Putamen (tissue), 1 donor: ENCODE measurements around the gene GRIK4.

Experiments
- DNase-seq: peaks from one replicate; pipeline ENCODE4 v3.0.0-alpha.2; 2016; ENCODE audit warnings: low spot score

The GRIK4 gene

DNA sequence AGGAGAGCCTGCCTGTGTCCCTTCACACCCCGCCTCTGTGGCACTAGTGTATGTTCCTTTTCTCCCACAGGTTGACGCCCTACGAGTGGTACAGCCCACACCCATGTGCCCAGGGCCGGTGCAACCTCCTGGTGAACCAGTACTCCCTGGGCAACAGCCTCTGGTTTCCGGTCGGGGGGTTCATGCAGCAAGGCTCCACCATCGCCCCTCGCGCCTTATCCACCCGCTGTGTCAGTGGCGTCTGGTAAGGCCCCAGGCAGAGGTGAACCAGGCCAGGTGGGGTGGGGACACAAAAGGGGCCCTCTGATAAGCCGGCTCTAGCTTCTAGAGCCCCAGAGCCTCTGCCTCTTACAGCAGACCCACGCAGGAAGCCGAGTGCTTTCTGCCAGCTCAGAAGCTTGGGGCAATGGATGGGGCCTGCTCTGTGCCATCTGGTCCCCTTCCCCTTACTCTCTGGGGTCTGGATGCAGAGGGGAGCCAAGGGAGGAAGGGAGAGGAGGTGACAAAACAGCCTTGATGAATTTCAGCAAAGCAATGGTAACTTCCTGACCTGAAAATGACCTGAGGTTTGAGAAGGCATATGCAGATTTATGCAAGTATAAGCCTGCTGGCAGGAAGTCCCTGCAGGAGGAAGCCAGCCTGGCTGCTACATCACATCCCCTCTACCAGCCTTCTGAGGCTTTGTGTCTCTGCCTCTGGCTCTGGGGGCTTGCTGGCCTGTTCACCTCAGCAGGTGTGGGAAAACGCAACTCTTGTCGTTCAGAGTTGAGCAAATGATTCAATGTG, 445.4 kb downstream of the GRIK4 start:
- DNase-seq, result no peak

DNA sequence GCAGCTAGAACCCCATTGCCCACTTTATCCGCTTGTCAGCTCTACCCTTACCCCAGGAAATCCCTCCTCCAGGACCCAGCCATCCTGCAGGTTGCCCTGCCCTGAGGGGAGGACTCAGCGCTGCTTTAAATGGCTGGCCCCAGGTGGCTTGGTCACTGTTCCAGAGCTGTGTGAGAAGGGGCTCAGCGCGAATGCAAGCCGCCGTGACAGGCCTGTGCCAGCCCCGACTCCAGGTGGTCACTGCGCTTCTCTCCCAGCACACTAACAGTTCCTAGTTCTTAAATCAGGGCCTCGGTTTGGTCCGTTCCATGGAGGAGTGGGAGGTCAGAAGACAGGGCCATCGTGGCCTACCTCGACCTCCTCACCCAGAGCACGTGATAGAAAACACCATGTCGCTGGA, 446.6 kb downstream of the GRIK4 start:
- no peak for DNase-seq

DNA sequence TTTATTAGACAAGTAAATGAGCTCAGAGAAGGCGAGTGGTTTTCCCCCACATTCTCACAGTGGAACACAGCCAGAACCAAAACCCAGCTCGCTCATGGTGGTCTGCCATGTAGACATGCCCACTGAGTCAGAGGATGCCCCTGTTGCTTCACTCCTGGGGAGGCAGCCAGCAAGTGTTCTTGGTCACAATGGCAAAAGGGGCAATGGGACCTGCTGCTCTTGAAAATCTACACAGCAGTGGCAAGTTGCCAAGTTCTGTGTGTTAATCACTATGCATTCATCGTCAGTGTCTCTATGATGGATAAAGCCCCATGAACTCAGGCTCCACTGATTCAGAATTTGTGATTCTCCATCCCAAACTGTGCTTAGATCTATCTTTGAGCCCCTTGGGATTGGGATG, 447.6 kb downstream of the GRIK4 start:
- no peak for DNase-seq

DNA sequence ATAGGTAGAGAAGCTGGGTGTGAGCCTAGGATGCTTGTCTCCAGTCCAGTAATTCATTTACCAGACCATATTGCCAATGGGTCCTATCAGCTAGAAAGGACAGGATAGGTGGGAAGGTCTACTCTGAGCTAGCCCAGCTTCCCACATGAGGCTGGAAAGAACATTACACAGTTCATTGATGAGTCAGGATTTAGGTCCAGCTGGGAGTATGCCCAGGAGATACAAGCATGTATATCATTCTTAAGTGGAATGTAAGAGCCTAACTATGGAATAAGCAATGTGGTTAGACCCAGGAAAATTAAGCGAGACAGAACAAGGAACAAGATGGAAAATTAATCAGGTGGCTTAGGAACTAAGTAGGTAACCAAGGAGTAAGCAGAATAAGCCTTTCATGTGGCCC, 453.3 kb downstream of the GRIK4 start:
- DNase-seq, result no peak

DNA sequence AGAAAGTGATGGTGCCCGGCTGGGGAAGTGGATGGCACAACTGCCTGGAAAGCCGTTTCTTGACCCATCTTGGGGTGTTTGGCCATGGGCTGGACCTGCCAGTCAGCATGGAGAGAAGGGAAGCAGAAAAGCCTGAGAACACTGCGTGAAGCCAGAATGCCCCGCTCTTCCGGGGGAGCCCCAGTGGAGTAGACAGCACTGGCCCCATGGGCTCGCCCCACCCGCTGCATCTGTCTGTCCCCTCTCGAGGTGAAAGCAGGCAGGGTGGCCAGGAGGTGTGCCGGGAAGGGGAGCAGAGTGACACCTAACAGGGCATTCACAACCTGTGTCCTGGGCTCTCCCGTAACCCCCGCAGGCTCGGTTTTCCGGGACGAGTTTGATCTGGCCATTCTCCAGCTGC, 455.3 kb downstream of the GRIK4 start:
- no peak for DNase-seq

DNA sequence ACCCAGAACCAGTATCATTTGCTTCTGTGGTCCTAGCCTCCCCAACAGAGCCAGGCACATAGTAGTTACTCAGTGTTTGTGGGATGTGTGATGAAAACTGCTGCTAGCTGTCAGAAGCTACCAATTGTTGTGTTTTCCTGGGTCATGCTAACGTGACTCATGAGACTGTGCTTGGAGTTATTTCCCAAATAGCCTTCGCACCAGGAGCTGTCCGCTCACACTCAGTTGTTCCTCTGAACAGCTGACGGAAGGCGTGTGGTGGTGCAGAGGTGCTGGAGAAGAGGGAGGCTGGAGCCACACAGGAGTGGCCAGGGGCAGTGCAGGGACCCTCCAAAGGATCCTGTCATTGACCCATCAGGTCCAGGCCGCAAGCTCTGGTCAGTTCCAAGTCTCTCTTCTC, 458.4 kb downstream of the GRIK4 start:
- no peak for DNase-seq

DNA sequence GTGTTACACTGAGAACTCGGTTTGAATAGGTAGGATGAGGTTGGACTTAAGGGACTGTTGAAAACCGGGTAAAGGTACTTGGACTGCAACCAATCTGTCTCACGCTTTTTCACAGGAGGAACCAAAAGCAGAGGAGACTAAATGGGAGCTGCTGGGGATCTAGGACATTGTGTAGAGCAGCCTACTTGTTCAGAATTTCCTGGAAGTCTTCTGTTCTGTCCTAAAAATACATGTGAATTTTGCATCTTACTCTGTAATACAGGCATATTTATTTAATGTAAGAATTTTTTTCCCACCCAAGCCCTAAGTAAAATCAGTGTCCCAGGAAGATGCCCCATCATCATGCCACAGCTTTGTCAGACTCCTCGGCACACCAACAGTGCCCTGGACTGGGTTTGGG, 460.3 kb downstream of the GRIK4 start:
- no peak for DNase-seq

DNA sequence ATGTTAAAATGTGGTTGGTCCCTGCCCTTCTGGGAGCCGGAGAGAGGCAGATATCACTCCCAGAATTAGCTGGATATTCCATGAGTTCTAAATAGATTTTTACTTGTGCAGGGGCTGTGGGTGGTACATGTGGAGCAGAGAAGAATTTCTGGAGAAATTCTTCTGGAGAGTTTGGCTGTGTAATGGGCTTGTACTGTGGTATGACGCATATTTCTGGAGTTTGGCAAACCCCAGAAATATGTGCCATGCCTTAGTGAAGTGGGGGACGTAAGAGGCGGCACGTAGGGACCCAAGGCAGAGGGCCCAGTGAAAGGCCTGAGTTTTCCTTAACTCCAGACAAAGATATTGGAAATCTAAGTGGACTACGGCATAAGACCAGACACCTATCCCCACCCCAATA, 461.1 kb downstream of the GRIK4 start:
- no peak for DNase-seq

DNA sequence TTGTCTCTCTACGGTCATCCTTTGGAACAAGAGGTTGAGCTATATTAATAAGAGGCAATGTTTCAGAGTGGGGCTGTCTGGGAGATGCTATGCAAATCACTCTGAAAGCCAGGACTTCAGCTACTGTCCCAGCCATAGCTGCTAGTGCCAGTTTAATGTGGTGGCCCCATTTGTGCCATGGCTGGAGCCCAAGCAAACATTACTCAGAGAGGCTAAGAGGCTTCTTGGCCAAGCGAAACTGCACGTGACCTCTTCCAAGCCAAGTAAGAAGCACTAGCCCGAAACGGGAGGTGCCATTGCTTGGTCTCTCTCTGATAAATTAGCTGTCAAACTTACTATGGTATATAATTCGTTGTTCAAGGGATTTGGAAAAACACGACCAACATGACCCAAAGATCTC, 462.0 kb downstream of the GRIK4 start:
- DNase-seq, result no peak

DNA sequence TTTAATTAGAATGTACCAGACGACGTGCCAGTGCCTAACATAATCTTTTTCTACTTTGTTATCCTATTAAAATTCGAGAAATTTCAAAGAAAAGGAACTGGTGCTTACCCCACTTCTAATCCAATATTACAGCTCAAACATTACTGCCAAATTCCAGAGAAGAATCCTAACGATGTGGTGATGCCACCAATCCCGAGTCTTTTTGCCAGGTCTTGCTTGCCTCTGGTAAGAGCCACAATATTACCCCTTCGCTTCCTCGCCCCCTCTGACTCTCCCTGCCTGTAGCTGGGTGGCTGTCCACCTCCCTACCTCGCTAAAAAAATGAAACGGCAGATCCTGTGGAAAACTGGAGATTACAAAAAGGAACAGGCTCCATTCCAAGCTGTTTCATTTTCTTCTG, 462.9 kb downstream of the GRIK4 start:
- DNase-seq, result no peak

DNA sequence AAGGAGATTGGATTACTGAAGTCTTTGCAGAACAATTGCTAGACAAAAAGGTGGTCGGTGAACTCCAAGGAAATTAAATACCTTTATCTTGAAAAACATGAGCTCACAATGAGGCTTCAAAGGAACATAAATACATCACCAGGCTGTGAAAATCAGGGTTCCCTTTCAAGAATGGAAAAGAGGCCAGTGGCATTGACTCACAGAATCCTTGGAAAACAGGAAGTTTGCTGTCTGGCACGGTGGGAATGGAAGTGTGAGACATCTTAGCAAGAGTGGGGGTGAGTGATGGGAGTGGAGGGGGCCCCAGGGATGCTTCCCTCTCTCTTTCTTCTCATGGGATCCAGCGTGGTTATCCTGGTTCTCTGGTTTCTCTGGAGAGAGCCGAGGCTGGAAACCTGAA, 463.4 kb downstream of the GRIK4 start:
- DNase-seq, result no peak

DNA sequence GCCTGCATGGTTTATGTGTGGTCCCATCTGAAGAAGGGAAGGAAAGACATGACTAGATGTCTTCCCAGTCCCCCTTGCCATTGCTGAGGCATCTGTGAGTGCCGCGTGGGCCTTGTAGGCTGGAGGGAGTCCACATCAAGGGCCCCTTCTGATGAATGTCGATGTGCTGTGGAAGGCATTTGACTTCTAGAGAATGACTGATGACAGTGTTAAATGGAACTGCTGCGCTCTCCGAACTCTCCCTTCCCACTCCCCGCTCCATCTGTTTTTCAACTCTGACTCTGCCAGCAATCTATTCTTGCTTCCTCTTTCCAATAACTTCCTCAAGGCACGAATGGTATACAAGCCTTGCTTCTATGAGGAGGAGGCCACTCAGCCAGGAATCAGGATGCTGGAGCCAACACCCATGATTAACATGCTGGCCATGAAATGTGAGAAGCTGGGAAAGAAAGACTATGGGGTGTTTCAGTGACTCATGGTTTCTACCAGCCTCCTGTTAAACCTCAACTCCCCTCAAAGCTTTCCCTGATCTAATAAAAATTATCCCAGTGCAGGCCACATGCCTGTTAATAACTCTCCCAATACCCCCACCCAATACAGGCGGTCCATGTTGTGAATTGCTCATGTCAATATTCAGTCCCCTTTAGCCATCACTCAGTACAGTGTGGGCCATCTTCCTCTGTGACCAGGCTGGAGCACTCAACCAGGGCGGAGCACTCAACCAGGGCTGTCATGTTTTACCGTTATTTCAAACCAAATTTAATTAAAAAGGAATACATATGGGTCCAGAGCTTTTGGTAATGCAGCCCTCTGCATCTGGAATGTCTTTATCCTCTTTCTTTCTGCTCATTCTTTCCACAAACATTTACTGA, 466.0 kb downstream of the GRIK4 start:
- DNase-seq, result no peak

DNA sequence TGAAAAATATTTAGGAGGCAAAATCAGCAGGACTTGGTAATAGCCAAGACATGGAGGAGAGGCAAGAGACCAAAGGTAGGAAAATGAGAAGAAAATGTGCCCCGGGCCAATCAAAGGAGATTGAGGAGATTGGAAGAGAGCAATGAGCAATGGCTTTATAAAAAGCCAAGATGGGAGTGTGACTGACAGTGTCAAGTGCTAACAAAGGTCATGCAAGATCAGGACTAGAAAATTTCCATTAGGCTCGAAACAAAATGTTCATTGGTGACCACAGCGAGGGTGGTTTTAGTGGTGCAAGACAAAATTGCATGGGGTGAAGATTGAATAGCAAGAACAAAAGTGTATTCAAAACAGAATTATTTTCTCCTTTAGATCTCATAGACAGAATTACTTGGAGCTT, 467.2 kb downstream of the GRIK4 start:
- DNase-seq, result no peak

DNA sequence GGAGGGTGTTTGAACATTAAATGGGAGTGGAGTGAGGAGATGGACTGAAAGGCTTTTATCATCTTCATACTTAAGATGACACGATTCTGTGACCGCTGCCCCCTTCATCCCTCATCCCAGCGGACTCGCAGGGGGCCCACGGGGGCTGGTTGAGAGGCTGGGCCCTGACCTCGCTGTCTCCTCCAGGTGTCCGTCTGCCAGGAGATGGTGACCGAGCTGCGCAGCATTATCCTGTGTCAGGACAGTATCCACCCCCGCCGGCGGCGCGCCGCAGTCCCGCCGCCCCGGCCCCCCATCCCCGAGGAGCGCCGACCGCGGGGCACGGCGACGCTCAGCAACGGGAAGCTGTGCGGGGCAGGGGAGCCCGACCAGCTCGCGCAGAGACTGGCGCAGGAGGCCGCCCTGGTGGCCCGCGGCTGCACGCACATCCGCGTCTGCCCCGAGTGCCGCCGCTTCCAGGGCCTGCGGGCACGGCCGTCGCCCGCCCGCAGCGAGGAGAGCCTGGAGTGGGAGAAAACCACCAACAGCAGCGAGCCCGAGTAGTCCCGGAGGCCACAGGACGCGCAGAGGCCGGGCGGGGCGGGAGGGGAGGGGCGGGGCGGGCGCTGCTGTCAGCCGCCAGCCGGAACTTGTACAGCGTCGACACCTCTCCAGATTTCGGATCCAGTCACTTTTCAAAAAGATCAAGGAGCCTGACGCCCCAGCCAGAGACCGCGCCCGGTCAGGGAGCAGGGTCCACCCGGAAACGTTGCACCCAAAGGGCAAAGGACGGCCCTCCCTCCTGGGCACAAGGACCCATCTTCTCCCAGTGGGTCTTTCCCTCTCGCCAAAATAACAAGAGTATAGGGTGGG, 474.4 kb downstream of the GRIK4 start:
- no peak for DNase-seq

DNA sequence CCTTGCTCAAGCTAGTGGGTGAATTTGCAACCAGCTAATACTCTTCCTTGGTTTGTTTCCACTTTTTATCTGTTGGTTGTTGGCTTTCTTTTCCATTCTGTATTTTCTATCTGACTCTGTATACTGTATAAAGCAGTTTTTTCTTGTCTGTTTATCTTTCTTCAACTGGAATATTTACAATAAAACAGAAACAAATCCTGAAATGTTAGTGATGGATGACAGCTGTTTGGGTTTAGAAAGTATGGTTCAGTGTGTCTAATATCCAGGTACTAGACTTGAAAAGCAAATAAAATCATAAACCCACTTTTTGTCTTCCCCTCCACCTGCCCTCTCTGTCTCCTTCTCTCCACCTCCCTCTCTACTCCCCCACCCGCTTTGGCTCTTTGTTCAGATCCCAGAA, 477.1 kb downstream of the GRIK4 start:
- no peak for DNase-seq

DNA sequence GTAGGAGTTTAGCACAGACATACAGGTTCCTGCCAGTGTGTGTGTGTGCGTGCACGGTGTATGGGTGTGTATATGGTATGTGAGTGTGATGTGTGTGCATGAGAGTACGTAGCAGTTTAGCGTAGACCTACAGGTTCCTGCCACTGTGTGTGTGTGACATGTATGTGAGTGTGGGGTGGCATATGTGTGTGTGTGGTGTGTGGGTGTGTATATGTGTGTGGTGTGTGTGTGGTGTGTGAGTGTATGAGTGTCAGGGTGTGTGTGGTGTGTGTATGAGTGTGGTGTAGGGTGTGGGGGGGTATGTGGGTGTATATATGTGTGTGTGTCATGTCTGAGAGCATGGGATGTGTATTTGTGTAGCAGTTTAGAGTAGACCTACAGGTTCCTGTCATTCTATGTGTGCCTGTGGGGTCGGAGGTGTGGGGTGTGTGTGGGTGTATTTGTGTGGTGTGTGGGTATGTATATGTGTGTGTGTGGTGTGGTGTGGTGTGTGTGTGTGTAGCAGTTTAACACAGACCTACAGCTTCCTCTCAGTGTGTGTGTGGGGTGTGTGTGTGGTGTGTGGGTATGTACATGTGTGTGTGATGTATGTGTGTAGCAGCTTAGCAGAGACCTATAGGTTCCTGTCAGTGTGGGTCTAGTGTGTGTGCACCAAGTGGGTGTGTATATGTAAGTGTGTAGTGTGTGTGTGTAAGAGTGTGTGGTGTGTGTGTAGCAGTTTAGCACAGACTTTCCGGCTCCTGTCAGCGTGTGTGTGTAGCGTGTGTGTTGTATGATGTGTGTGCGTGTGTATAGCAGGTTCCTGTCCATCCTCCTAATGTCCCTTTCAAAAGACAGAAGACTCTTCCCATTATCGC, 480.5 kb downstream of the GRIK4 start:
- no peak for DNase-seq

DNA sequence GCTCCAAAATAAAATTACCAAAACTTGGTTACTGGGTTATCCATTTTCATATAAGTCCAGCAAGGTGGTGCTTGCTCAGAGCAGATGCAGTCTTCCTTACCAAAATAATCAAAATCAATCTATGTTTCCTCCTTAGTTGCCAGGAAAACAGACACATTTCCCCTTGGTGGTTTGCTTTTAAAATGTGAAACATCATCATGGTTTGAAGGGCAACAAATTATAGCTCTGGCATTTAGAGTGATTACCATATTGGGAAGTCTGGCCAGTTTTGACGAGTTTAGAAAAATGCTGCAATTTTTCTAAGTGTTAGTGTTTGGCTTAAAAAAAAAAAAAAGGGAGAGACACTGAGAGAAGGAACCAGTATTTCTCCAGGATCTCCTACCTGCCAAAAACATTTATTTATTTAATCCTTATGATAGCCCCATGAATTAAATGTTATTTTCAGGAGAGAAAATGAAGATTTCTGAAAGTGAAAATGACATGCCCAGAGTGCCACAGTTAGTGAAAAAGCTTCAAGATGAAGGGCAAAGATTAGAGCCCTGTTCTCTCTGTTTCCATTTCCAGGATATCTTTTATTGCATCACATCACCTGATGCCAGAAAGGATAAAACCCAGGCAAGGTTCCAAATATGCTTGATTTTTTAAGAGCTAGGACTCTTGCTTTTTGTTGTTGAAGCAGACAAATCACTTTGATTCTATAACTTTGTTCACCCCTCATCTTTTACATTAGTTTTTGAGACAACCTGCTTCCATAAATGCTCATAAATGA, 482.7 kb downstream of the GRIK4 start:
- DNase-seq, result no peak

DNA sequence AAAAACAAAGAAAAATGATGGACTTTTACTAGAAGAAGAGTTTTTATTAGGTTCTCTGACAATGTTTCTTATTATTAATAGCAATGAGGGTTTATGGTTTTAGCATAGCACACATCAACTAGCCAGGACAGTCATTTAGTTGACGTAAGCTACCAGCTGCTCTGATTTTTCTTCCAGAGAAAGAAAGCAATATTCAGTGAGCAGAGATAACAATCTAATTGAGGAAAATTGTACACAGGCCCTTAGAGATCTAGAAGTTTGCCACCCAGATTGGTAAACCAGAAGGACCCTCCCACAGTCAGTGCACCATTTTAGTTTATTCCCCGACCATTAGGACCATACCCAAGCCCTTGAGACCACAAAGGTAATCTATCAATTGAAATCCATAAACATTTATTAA, 483.6 kb downstream of the GRIK4 start:
- DNase-seq, result no peak

DNA sequence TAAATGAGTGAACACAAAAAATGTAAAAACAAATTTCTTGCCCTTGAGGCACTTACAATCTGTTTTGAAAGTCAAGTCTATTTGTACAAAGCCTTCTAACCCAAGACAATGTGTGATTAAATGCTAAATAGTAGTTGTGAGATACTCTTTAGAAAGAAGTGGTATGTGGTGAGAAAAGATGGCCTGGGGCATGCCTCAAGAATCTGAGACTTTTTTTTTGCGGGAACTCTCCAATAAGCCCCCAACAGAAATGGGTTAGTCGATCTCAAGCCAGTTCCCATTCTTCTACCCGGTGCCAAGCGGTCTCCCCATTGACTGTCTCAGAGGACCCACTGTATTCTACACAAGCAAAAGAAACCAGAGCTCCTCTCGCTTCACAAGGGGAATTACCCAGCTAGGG, 485.4 kb downstream of the GRIK4 start:
- DNase-seq, result no peak

DNA sequence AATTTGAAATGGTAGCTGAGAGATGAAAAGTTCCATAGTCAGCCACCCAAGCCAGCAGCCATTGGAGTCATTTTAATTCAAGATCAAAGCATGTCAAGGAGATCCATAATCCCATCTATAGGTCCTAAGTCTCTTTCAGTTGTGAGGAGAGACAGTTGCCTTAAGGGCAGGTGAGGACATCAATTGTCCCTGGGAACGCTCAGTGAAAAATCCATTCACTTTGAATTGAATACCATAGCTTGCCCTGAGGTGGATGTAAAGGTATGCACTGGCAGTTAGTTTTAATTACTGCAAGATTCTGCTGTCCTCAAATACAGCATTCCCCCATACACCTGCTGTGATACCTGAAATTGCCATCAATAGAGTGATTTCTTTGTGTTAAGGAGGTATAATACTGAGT, 487.0 kb downstream of the GRIK4 start:
- no peak for DNase-seq
